HepG2 (cell line): Measurements from ENCODE around the gene KIF20A. TPM values are rescaled to one million over a fixed set of nuclear protein-coding genes. Genes with fewer than 3 reads are reported as not detected.

ENCODE experiments used
- ATAC-seq: fragments of 200-7000 bp; cut with Tn5 transposase; 3 replicates; pipeline ENCODE4 v1.9.1; 2020; ENCODE audit warnings: mild to moderate bottlenecking, moderate library complexity
- BruUV-seq: library from RNA; stranded (reverse); fragments of 400-500 nt; replicated peaks from 2 replicates; lab custom pipeline; 2021; lab: Mats Ljungman, UMichigan
- CTCF ChIA-PET: fragments of 300-600 bp; formaldehyde crosslinking; extraction: SDS; loops from one replicate; lab custom pipeline; 2021; ENCODE audit warnings: low total read pairs, inconsistent platforms, low intra/inter-chr PET ratio; lab: Yijun Ruan, JAX
- POLR2A ChIA-PET: fragments of 350-600 bp; sonication (Branson Sonifier 250); formaldehyde crosslinking; loops from one replicate; lab custom pipeline; 2020; ENCODE audit warnings: antibody characterized with exemption, inconsistent platforms; lab: Yijun Ruan, JAX
- DNase-seq: peaks from one replicate; pipeline ENCODE4 v3.0.0-alpha.2; 2015; ENCODE audit warnings: low spot score
- FAIRE-seq: peaks from 3 replicates; lab custom pipeline; 2011; peaks lifted over from hg19 to GRCh38; lab: Jason Lieb, UNC
- H2AFZ ChIP-seq: one replicate; pipeline ENCODE4 v1.6.1; 2011; ENCODE audit warnings: low read length, inconsistent platforms
- H3K27ac ChIP-seq: fragments of 300-600 bp; 3 replicates; pipeline ENCODE4 v1.8.0; 2011; ENCODE audit warnings: mixed run types, mild to moderate bottlenecking, mixed read lengths, low read length, inconsistent platforms; ENCODE audit not compliant: insufficient read depth; ENCODE audit errors: extremely low read length
- H3K27me3 ChIP-seq, 2 experiments: fragments of 200-600 bp in 1 of 2; 2 replicates in 1 of 2; 3 replicates in 1 of 2; pipeline versions ENCODE4 v1.6.0 to v1.8.0; 2011; ENCODE audit warnings: low read length in 2 of 2, mild to moderate bottlenecking in 2 of 2, moderate library complexity in 2 of 2, inconsistent platforms in 1 of 2; ENCODE audit not compliant: insufficient read depth in 2 of 2, control insufficient read depth in 1 of 2
- H3K36me3 ChIP-seq, 2 experiments: fragments of 200-600 bp in 1 of 2; replicated peaks in 1 of 2; 2 replicates in 1 of 2; 3 replicates in 1 of 2; pipeline versions ENCODE4 v1.5.1 to v1.8.0; 2011; ENCODE audit warnings: low read length in 2 of 2, inconsistent platforms in 1 of 2; ENCODE audit not compliant: insufficient read depth in 2 of 2, control insufficient read depth in 1 of 2
- H3K4me1 ChIP-seq: 2 replicates; pipeline ENCODE4 v1.5.1; 2012; ENCODE audit warnings: low read length, inconsistent platforms; ENCODE audit not compliant: insufficient read depth
- H3K4me2 ChIP-seq: 2 replicates; pipeline ENCODE4 v1.6.0; 2011; ENCODE audit warnings: low read depth, low read length, inconsistent platforms
- H3K4me3 ChIP-seq, 3 experiments: fragments of 200-600 bp in 1 of 3; sonication (generic), shearing (Covaris generic) in 1 of 3; replicated peaks in 1 of 3; 2 replicates each; pipeline ENCODE4 v1.5.1; 2011 to 2016; ENCODE audit warnings: low read length in 3 of 3, inconsistent platforms in 2 of 3, low read depth in 2 of 3, mild to moderate bottlenecking in 2 of 3, control low read depth in 1 of 3, mixed read lengths in 1 of 3; ENCODE audit not compliant: insufficient read depth in 1 of 3
- H3K79me2 ChIP-seq: one replicate; pipeline ENCODE4 v1.6.1; 2011; ENCODE audit warnings: low read length, inconsistent platforms; ENCODE audit not compliant: insufficient read depth
- H3K9ac ChIP-seq: 2 replicates; pipeline ENCODE4 v1.6.0; 2011; ENCODE audit warnings: mild to moderate bottlenecking, low read depth, low read length, inconsistent platforms; ENCODE audit not compliant: insufficient read depth
- H3K9me3 ChIP-seq: 2 replicates; pipeline ENCODE4 v1.5.1; 2012; ENCODE audit warnings: mild to moderate bottlenecking, low read length
- H4K20me1 ChIP-seq: 2 replicates; pipeline ENCODE4 v1.6.0; 2011; ENCODE audit warnings: inconsistent platforms, mild to moderate bottlenecking, low read length, moderate library complexity; ENCODE audit not compliant: insufficient read depth
- CBX2 ChIP-seq, 2 experiments: fragments of 200-600 bp in 1 of 2; sonication (generic); formaldehyde crosslinking in 1 of 2; IDR thresholded peaks; 2 replicates each; pipeline versions ENCODE4 v1.7.0 to v1.8.1; 2018 to 2022; ENCODE audit warnings: low read depth in 2 of 2, low read length in 1 of 2, mild to moderate bottlenecking in 1 of 2, missing genetic modification reagents in 1 of 2
- IKZF1 ChIP-seq: fragments of 450-650 bp; IDR thresholded peaks from 2 replicates; pipeline ENCODE4 v1.7.1; 2016
- NFIC ChIP-seq: IDR thresholded peaks from 2 replicates; pipeline ENCODE4 v1.6.1; 2012; ENCODE audit warnings: mild to moderate bottlenecking, low read length, inconsistent platforms
- REXO4 ChIP-seq: sonication (generic); formaldehyde crosslinking; IDR thresholded peaks from 2 replicates; pipeline ENCODE4 v1.8.0; 2022; ENCODE audit warnings: missing genetic modification reagents, mild to moderate bottlenecking, borderline replicate concordance
- RFX3 ChIP-seq: IDR thresholded peaks from 2 replicates; pipeline ENCODE4 v1.6.1; 2016; ENCODE audit warnings: missing biosample characterization, missing genetic modification reagents
- SETDB1 ChIP-seq: sonication (generic); formaldehyde crosslinking; IDR thresholded peaks from 2 replicates; pipeline ENCODE4 v1.5.1; 2020; ENCODE audit warnings: missing genetic modification reagents, mild to moderate bottlenecking, borderline replicate concordance
- ZNF430 ChIP-seq: sonication (generic); formaldehyde crosslinking; IDR thresholded peaks from 2 replicates; pipeline ENCODE4 v1.9.0; 2021; ENCODE audit warnings: mild to moderate bottlenecking, missing genetic modification reagents
- ZNF446 ChIP-seq: sonication (generic); formaldehyde crosslinking; IDR thresholded peaks from 2 replicates; pipeline ENCODE4 v1.5.0; 2020; ENCODE audit warnings: mild to moderate bottlenecking, missing genetic modification reagents
- ZNF569 ChIP-seq: sonication (generic); formaldehyde crosslinking; IDR thresholded peaks from 2 replicates; pipeline ENCODE4 v1.5.0; 2020; ENCODE audit warnings: mild to moderate bottlenecking, missing genetic modification reagents, moderate library complexity, borderline replicate concordance
- ZNF879 ChIP-seq: sonication (generic); formaldehyde crosslinking; IDR thresholded peaks from 2 replicates; pipeline ENCODE4 v1.8.1; 2023; ENCODE audit warnings: missing genetic modification reagents
- WGBS: methylation state at CpG from one replicate; pipeline ENCODE4 v1.1.6; 2017; ENCODE audit warnings: low lambda C conversion rate; 5-methylcytosine and 5-hydroxymethylcytosine counted together
- in situ Hi-C: cut with HindIII; loops from 2 replicates; pipeline ENCODE4 v1.10.0; 2017; ENCODE audit warnings: low pct_unique_long_range_greater_than_20kb; ENCODE audit not compliant: extremely low pct_ligation_motif_present
- intact Hi-C: fragments of 100-400 bp; cut with micrococcal nuclease; formaldehyde crosslinking; loops from one replicate; pipeline ENCODE4 v1.10.0; 2022; ENCODE audit not compliant: unreplicated experiment
- polyA plus RNA-seq, 8 experiments: library from polyadenylated mRNA; depleted of rRNA in 3 of 8; stranded (reverse) in 7 of 8; unstranded in 1 of 8; fragments of >200 nt; fragmentation: Illumina TruSeq in 4 of 8; extraction: Trizol in 4 of 8; gene quantifications; 2 replicates each; pipeline versions ENCODE4 v1.2.1 to v1.2.3, GENCODE V29; 2011 to 2016; ENCODE audit warnings: low read depth in 4 of 8, missing spikeins in 1 of 8, mixed read lengths in 1 of 8; ENCODE audit not compliant: insufficient read depth in 1 of 8
- total RNA-seq, 5 experiments: library from RNA; depleted of rRNA; stranded (reverse); fragments of >200 nt; fragmentation: Illumina TruSeq; extraction: Trizol; gene quantifications; 2 replicates each; pipeline ENCODE4 v1.2.3, GENCODE V29; 2016; ENCODE audit warnings: low read depth in 1 of 5
- TF ChIP-seq, protein P1 (sequence below), 2 experiments: fragments of 450-650 bp in 1 of 2; sonication (generic) in 1 of 2; formaldehyde crosslinking in 1 of 2; IDR thresholded peaks; 2 replicates each; pipeline versions ENCODE4 v1.6.1 to v1.8.0; 2016 to 2022; ENCODE audit warnings: antibody characterized with exemption in 1 of 2, mild to moderate bottlenecking in 1 of 2, missing genetic modification reagents in 1 of 2
- TF ChIP-seq, protein P2 (sequence below): sonication (generic); formaldehyde crosslinking; IDR thresholded peaks from 2 replicates; pipeline ENCODE4 v1.8.1; 2023; ENCODE audit warnings: mild to moderate bottlenecking, missing genetic modification reagents

Gene KIF20A
- total and polyA plus RNA-seq, 2 of the 13 experiments (the other 11 are each of a cell fraction or from before 2014, with no cell fraction given) = 17.1 to 66.8 TPM

DNA sequence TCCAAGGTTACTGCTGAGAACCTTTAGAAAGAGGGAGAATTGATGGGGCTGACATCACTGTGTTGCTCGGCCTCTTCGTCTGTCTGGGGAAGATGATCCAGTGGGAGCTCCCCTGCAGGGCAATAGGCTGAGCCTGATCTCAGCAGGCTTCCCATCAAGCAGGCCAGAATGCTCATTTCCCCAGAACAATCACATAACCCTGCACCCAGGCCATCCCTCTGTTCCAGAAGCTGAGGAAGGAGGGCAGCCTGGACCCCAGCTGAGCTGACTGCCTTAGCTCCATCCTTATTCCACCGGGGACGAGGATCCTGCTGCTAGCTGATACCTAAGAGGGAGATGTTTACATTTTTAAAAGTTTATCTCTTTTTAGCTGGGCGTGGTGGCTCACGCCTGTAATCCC is 45.8 kb downstream of the KIF20A start:
- Histone ChIP-seq H3K27ac (no peak overlapping the region), H3K4me2 (no peak overlapping the region), H3K79me2 (no peaks in the 10 kb centered on the region), H4K20me1 (no peaks in the 10 kb centered on the region), H3K4me3 (no peak overlapping the region), H3K4me1 (peaks cover 20% of the 10 kb centered on the region), H2AFZ (no peak overlapping the region), H3K9me3 (peaks cover 17% of the 10 kb centered on the region; the same call in 1 of the 2 replicates), H3K36me3 (no peaks in the 10 kb centered on the region)
- WGBS = 57% methylated on average over 6 of the region's 6 CpGs
- FAIRE-seq = no peak
- intact Hi-C loops = no loop called here
- in situ Hi-C loops = loop anchor here (5.0 kb wide), 1 partner anchor 48 kb away; the partner anchor contains the start of gene GFRA3
- no peak for DNase-seq
- CTCF ChIA-PET = interaction anchor here (2.6 kb wide), 1 partner anchor 58 kb away, joined by 33 read pairs; no protein-coding TSS in a partner anchor
- TF ChIP-seq, protein P1, sequence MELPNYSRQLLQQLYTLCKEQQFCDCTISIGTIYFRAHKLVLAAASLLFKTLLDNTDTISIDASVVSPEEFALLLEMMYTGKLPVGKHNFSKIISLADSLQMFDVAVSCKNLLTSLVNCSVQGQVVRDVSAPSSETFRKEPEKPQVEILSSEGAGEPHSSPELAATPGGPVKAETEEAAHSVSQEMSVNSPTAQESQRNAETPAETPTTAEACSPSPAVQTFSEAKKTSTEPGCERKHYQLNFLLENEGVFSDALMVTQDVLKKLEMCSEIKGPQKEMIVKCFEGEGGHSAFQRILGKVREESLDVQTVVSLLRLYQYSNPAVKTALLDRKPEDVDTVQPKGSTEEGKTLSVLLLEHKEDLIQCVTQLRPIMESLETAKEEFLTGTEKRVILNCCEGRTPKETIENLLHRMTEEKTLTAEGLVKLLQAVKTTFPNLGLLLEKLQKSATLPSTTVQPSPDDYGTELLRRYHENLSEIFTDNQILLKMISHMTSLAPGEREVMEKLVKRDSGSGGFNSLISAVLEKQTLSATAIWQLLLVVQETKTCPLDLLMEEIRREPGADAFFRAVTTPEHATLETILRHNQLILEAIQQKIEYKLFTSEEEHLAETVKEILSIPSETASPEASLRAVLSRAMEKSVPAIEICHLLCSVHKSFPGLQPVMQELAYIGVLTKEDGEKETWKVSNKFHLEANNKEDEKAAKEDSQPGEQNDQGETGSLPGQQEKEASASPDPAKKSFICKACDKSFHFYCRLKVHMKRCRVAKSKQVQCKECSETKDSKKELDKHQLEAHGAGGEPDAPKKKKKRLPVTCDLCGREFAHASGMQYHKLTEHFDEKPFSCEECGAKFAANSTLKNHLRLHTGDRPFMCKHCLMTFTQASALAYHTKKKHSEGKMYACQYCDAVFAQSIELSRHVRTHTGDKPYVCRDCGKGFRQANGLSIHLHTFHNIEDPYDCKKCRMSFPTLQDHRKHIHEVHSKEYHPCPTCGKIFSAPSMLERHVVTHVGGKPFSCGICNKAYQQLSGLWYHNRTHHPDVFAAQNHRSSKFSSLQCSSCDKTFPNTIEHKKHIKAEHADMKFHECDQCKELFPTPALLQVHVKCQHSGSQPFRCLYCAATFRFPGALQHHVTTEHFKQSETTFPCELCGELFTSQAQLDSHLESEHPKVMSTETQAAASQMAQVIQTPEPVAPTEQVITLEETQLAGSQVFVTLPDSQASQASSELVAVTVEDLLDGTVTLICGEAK (IDR thresholded peaks at IDR 0.05) = no peak
- TF ChIP-seq, protein P1 (CRISPR knock-in tag; IDR thresholded peaks at IDR 0.05) = no peak
- TF ChIP-seq IKZF1 (no peak), RFX3 (CRISPR knock-in tag) (no peak), SETDB1 (CRISPR knock-in tag) (no peak), ZNF446 (CRISPR knock-in tag) (no peak), NFIC (no peak), ZNF430 (CRISPR knock-in tag) (no peak), CBX2 (IDR thresholded peaks at IDR 0.05; ENCODE audit: low read depth, low read length) (no peak), CBX2 (CRISPR knock-in tag; IDR thresholded peaks at IDR 0.05; ENCODE audit: low read depth) (no peak), ZNF569 (no peak), REXO4 (no peak), ZNF879 (CRISPR knock-in tag) (no peak)
- TF ChIP-seq, protein P2, sequence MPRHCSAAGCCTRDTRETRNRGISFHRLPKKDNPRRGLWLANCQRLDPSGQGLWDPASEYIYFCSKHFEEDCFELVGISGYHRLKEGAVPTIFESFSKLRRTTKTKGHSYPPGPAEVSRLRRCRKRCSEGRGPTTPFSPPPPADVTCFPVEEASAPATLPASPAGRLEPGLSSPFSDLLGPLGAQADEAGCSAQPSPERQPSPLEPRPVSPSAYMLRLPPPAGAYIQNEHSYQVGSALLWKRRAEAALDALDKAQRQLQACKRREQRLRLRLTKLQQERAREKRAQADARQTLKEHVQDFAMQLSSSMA (CRISPR knock-in tag) = no peak
- TF ChIP-seq, all 625 proteins: peak for 0
- Histone ChIP-seq H3K27me3 (no peaks in the 10 kb centered on the region), H3K9ac (no peak overlapping the region)
- no peak for ATAC-seq
- POLR2A ChIA-PET = no interaction called here
- BruUV-seq = no TSS peak
